ENCODE measurements around the gene ZNF566. TPM values are rescaled to one million over a fixed set of nuclear protein-coding genes. Genes with fewer than 3 reads are reported as not detected.

The ZNF566 gene
- total RNA-seq, 1 experiment from 2014 or later: 11.6 TPM

- H3K4me3 Mint-ChIP-seq (ENCODE audit: unreplicated experiment): peak within 1 kb of the TSS; percentile 97
- Histone ChIP-seq H3K36me3 (ENCODE audit: control insufficient read depth, insufficient read depth, low read length) (no peaks in the 10 kb centered on the region), H3K4me3 (ENCODE audit: low read depth, low read length) (peak within 1 kb of the TSS; percentile 61), H3K9me3 (peaks cover 13% of the 10 kb centered on the region), H3K27me3 (replicated peaks; ENCODE audit: control insufficient read depth, insufficient read depth, low read length) (no peaks in the 10 kb centered on the region), H3K4me1 (no peaks in the 10 kb centered on the region)
- no peaks in the 10 kb centered on the region for H3K27me3 Mint-ChIP-seq (ENCODE audit: insufficient read depth, unreplicated experiment)
- intact Hi-C loops (cut with micrococcal nuclease; ENCODE audit: unreplicated experiment): loop anchor here (2.0 kb wide), 1 partner anchor 110 kb away; the partner anchor contains the start of gene ZNF260
- peaks cover 9% of the 10 kb centered on the region for H3K36me3 Mint-ChIP-seq (ENCODE audit: insufficient read depth, unreplicated experiment)
- no TSS peak for BruUV-seq (replicated peaks)
- H3K27ac Mint-ChIP-seq (ENCODE audit: unreplicated experiment): peak within 1 kb of the TSS; percentile 92
- no peaks in the 10 kb centered on the region for H3K4me1 Mint-ChIP-seq (ENCODE audit: low read depth, unreplicated experiment)
- CTCF ChIA-PET: no interaction called here
- TF ChIP-seq CTCF (IDR thresholded peaks at IDR 0.05; ENCODE audit: insufficient read depth in 1 of 2, low read depth in 1 of 2, low read length in 1 of 2, severe bottlenecking in 1 of 2, unreplicated experiment in 1 of 2): no peak
- no peaks in the 10 kb centered on the region for H3K9me3 Mint-ChIP-seq (ENCODE audit: unreplicated experiment)
- DNase-seq: peak; percentile 70 to 80
- POLR2A ChIA-PET: interaction anchor here (0.6 kb wide), 1 partner anchor 88 kb away, joined by 20 read pairs; no protein-coding TSS in a partner anchor
Observed at GRCh38 chr19:36418287-36419001, 70.9 kb downstream of the ZNF566 start, which contains the start of gene ZFP82. Gene ZFP82 (minus strand): TSS chr19:36418644. CDS start chr19:36409789, 8,855 bp downstream.

- POLR2A ChIA-PET: interaction anchor here (0.6 kb wide), 1 partner anchor 89 kb away, joined by 20 read pairs; no protein-coding TSS in a partner anchor
- Histone ChIP-seq H3K36me3 (ENCODE audit: control insufficient read depth, insufficient read depth, low read length) (no peaks in the 10 kb centered on the region), H3K4me1 (no peaks in the 10 kb centered on the region), H3K9me3 (peaks cover 13% of the 10 kb centered on the region; the same call in 1 of the 2 replicates), H3K4me3 (ENCODE audit: low read depth, low read length) (peak overlapping the region; percentile 61), H3K27me3 (replicated peaks; ENCODE audit: control insufficient read depth, insufficient read depth, low read length) (no peaks in the 10 kb centered on the region)
- TF ChIP-seq CTCF (IDR thresholded peaks at IDR 0.05; ENCODE audit: insufficient read depth in 1 of 2, low read depth in 1 of 2, low read length in 1 of 2, severe bottlenecking in 1 of 2, unreplicated experiment in 1 of 2): no peak
- Mint-ChIP-seq H3K4me3 (ENCODE audit: unreplicated experiment) (peak overlapping the region; percentile 97), H3K27me3 (ENCODE audit: insufficient read depth, unreplicated experiment) (no peaks in the 10 kb centered on the region), H3K9me3 (ENCODE audit: unreplicated experiment) (no peaks in the 10 kb centered on the region), H3K27ac (ENCODE audit: unreplicated experiment) (peak overlapping the region; percentile 92), H3K36me3 (ENCODE audit: insufficient read depth, unreplicated experiment) (peaks cover 9% of the 10 kb centered on the region), H3K4me1 (ENCODE audit: low read depth, unreplicated experiment) (no peaks in the 10 kb centered on the region)
- CTCF ChIA-PET: no interaction called here
- intact Hi-C loops (cut with micrococcal nuclease; ENCODE audit: unreplicated experiment): loop anchor here (2.0 kb wide), 1 partner anchor 111 kb away; the partner anchor contains the start of gene ZNF260
- DNase-seq: no peak
- no TSS peak for BruUV-seq (replicated peaks)
Observed at GRCh38 chr19:36417752-36418286, 71.5 kb downstream of the ZNF566 start.

GRCh38 chr19:36409841-36410240, 79.5 kb downstream of the ZNF566 start:
- H3K36me3 Mint-ChIP-seq (ENCODE audit: insufficient read depth, unreplicated experiment): peaks cover 17% of the 10 kb centered on the region
- no peaks in the 10 kb centered on the region; the same call in 1 of the 2 replicates for H3K36me3 ChIP-seq (ENCODE audit: control insufficient read depth, insufficient read depth, low read length)
- no peaks in the 10 kb centered on the region for H3K4me1 ChIP-seq
- intact Hi-C loops (cut with micrococcal nuclease; ENCODE audit: unreplicated experiment): no loop called here
- 0 out of 2 replicates have a peak, but pooled peaks cover 8% of the 10 kb centered on the region for H3K9me3 ChIP-seq
- TF ChIP-seq CTCF (IDR thresholded peaks at IDR 0.05; ENCODE audit: insufficient read depth in 1 of 2, low read depth in 1 of 2, low read length in 1 of 2, severe bottlenecking in 1 of 2, unreplicated experiment in 1 of 2): no peak
- no peaks in the 10 kb centered on the region for H3K27me3 Mint-ChIP-seq (ENCODE audit: insufficient read depth, unreplicated experiment)
- no peak overlapping the region for H3K4me3 Mint-ChIP-seq (ENCODE audit: unreplicated experiment)
- ChIA-PET POLR2A (no interaction called here), CTCF (no interaction called here)
- H3K27me3 ChIP-seq (replicated peaks; ENCODE audit: control insufficient read depth, insufficient read depth, low read length): no peaks in the 10 kb centered on the region
- DNase-seq: no peak
- no peaks in the 10 kb centered on the region for H3K4me1 Mint-ChIP-seq (ENCODE audit: low read depth, unreplicated experiment)
- no peak overlapping the region for H3K27ac Mint-ChIP-seq (ENCODE audit: unreplicated experiment)
- peaks cover 38% of the 10 kb centered on the region for H3K9me3 Mint-ChIP-seq (ENCODE audit: unreplicated experiment)
- H3K4me3 ChIP-seq (ENCODE audit: low read depth, low read length): no peak overlapping the region
- BruUV-seq (replicated peaks): no TSS peak
